Neural cell (in vitro differentiated cells): Measurements from ENCODE around the gene RAB44. TPM values are rescaled to one million over a fixed set of nuclear protein-coding genes. Genes with fewer than 3 reads are reported as not detected.

Experiments used
- H2AFZ ChIP-seq: fragments of 200-600, 300-800 bp; sonication (generic), shearing (Covaris generic); 2 replicates; pipeline ENCODE4 v1.6.0; 2014; ENCODE audit warnings: low read depth, mild to moderate bottlenecking, antibody characterized with exemption, low read length, moderate library complexity
- H3F3A ChIP-seq: fragments of 200-600 bp; shearing (Covaris generic); 2 replicates; pipeline ENCODE4 v1.6.1; 2016; ENCODE audit warnings: mild to moderate bottlenecking, moderate library complexity, mixed read lengths, antibody characterized with exemption, low read length; ENCODE audit not compliant: insufficient read depth, poor library complexity, severe bottlenecking
- H3K27ac ChIP-seq: fragments of 200-600, 300-800 bp; sonication (generic), shearing (Covaris generic); 2 replicates; pipeline ENCODE4 v1.5.1; 2014; ENCODE audit warnings: mild to moderate bottlenecking, low read length, moderate library complexity
- H3K27me3 ChIP-seq: fragments of 300-800, 200-600 bp; sonication (generic), shearing (Covaris generic); 2 replicates; pipeline ENCODE4 v1.6.0; 2014; ENCODE audit warnings: mild to moderate bottlenecking, low read depth, low read length, moderate library complexity; ENCODE audit not compliant: insufficient read depth
- H3K36me3 ChIP-seq: fragments of 300-800, 200-600 bp; sonication (generic), shearing (Covaris generic); 2 replicates; pipeline ENCODE4 v1.5.1; 2014; ENCODE audit warnings: mild to moderate bottlenecking, antibody characterized with exemption, low read length, moderate library complexity; ENCODE audit not compliant: insufficient read depth
- H3K4me2 ChIP-seq: fragments of 300-800, 200-600 bp; sonication (generic), shearing (Covaris generic); 2 replicates; pipeline ENCODE4 v1.6.0; 2014; ENCODE audit warnings: mild to moderate bottlenecking, low read length
- H3K4me3 ChIP-seq: fragments of 300-800, 200-600 bp; sonication (generic), shearing (Covaris generic); 2 replicates; pipeline ENCODE4 v1.5.1; 2014; ENCODE audit warnings: mild to moderate bottlenecking, low read length, moderate library complexity
- H3K79me2 ChIP-seq: fragments of 200-600 bp; shearing (Covaris generic); replicated peaks from 2 replicates; pipeline ENCODE4 v1.6.0; 2014; ENCODE audit warnings: mild to moderate bottlenecking, low read length, moderate library complexity; ENCODE audit not compliant: insufficient read depth
- H3K9ac ChIP-seq: fragments of 300-800, 200-600 bp; sonication (generic), shearing (Covaris generic); 2 replicates; pipeline ENCODE4 v1.6.1; 2016; ENCODE audit warnings: mild to moderate bottlenecking, low read length, mixed read lengths
- H3K9me2 ChIP-seq: fragments of 200-600 bp; shearing (Covaris generic); 2 replicates; pipeline ENCODE4 v1.6.1; 2016; ENCODE audit warnings: mild to moderate bottlenecking, low read length, mixed read lengths; ENCODE audit not compliant: insufficient read depth
- H3K9me3 ChIP-seq: fragments of 200-600, 300-800 bp; sonication (generic), shearing (Covaris generic); 2 replicates; pipeline ENCODE4 v1.6.1; 2016; ENCODE audit warnings: mild to moderate bottlenecking, mixed run types, low read length, moderate library complexity, mixed read lengths
- H4K20me1 ChIP-seq: fragments of 200-600 bp; shearing (Covaris generic); 2 replicates; pipeline ENCODE4 v1.6.1; 2016; ENCODE audit warnings: mild to moderate bottlenecking, mixed run types; ENCODE audit not compliant: insufficient read depth
- CTCF ChIP-seq: fragments of 450-650 bp; IDR thresholded peaks from 2 replicates; pipeline ENCODE4 v1.5.1; 2014; ENCODE audit warnings: antibody characterized with exemption, mild to moderate bottlenecking, moderate library complexity; ENCODE audit not compliant: poor library complexity, severe bottlenecking
- EP300 ChIP-seq: fragments of 450-650 bp; conservative IDR thresholded peaks from 2 replicates; pipeline ENCODE4 v1.6.1; 2014; ENCODE audit warnings: antibody characterized with exemption, mild to moderate bottlenecking, moderate library complexity; ENCODE audit not compliant: poor library complexity, severe bottlenecking
- EZH2 ChIP-seq: fragments of 200-600, 300-800 bp; shearing (Covaris generic), sonication (generic); IDR thresholded peaks from 2 replicates; pipeline ENCODE4 v1.6.1; 2014; ENCODE audit warnings: antibody characterized with exemption, low read length, borderline replicate concordance, mild to moderate bottlenecking; ENCODE audit not compliant: insufficient read depth, poor library complexity, severe bottlenecking
- MXI1 ChIP-seq: fragments of 450-650 bp; conservative IDR thresholded peaks from 2 replicates; pipeline ENCODE4 v1.6.1; 2014; ENCODE audit warnings: antibody characterized with exemption, mild to moderate bottlenecking; ENCODE audit not compliant: poor library complexity, severe bottlenecking
- POLR2AphosphoS5 ChIP-seq: IDR thresholded peaks from 2 replicates; pipeline ENCODE4 v1.6.1; 2012
- RAD21 ChIP-seq: fragments of 450-650 bp; conservative IDR thresholded peaks from 2 replicates; pipeline ENCODE4 v1.6.1; 2014; ENCODE audit warnings: antibody characterized with exemption, mild to moderate bottlenecking, moderate library complexity
- SMC3 ChIP-seq: fragments of 450-650 bp; conservative IDR thresholded peaks from 2 replicates; pipeline ENCODE4 v1.6.1; 2014; ENCODE audit warnings: antibody characterized with exemption, mild to moderate bottlenecking, moderate library complexity; ENCODE audit not compliant: poor library complexity
- TAF1 ChIP-seq: IDR thresholded peaks from 2 replicates; pipeline ENCODE4 v1.6.1; 2012; ENCODE audit warnings: low read depth
- polyA plus RNA-seq: library from polyadenylated mRNA; depleted of rRNA; stranded (reverse); fragments of >200 nt; gene quantifications from 2 replicates; pipeline ENCODE4 v1.2.3, GENCODE V29; 2014
- TF ChIP-seq, protein P1 (sequence below): IDR thresholded peaks from 2 replicates; pipeline ENCODE4 v1.6.1; 2012; ENCODE audit warnings: borderline replicate concordance

RAB44 gene
- polyA plus RNA-seq, 1 donor from 2014 or later: not detected

DNA sequence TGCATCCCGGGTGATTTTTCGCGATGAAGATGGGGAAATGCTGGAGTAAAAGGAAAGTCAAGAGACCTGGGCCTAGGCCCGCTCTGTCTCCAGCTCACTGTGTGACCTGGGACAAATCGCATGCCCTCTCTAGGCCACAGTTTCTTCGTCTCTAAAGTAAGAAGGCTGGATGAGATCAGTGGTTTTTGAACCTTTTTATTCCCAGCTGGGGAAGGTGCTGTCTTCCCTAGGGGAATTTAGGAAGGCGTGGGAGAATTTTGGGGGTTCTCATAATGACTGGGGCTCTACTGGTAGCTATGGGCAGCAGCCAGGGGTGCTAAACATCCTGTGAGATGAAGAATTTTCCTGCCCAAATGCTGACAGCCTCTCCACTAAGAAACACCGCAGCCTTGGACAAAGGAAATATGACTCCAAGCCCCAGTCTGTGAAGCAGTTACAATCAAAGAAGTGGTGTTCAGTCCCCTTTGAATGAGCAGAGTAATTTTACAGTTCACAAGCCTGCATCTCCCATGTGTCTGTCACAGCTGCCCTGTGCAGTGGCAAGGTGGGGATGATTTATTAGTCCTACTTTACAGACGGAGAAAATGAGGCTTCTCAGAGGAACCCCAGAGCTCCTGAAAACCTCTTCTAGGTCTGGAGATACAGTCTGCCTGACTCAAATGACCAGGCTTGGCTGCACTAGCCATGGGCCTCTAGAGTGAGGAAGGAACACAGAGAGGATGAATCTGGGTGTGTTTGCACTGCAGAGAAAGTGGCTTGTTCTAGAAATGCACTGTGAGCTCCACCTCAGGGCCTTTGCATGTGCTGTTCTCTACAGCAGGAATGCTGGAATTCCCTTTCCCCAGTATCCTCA is 57.2 kb downstream of the RAB44 start:
- H3K27me3 ChIP-seq: no peaks in the 10 kb centered on the region
- no peaks in the 10 kb centered on the region for H4K20me1 ChIP-seq
- H3K9me3 ChIP-seq: no peaks in the 10 kb centered on the region
- H2AFZ ChIP-seq: no peak overlapping the region
- no peaks in the 10 kb centered on the region for H3K36me3 ChIP-seq
- H3K27ac ChIP-seq: no peak overlapping the region
- no peak overlapping the region for H3K4me2 ChIP-seq
- H3K9ac ChIP-seq: no peak overlapping the region
- TF ChIP-seq EZH2 (no peak), POLR2AphosphoS5 (no peak), CTCF (no peak), EP300 (no peak), TAF1 (no peak), MXI1 (no peak), RAD21 (no peak), SMC3 (no peak)
- TF ChIP-seq, protein P1, sequence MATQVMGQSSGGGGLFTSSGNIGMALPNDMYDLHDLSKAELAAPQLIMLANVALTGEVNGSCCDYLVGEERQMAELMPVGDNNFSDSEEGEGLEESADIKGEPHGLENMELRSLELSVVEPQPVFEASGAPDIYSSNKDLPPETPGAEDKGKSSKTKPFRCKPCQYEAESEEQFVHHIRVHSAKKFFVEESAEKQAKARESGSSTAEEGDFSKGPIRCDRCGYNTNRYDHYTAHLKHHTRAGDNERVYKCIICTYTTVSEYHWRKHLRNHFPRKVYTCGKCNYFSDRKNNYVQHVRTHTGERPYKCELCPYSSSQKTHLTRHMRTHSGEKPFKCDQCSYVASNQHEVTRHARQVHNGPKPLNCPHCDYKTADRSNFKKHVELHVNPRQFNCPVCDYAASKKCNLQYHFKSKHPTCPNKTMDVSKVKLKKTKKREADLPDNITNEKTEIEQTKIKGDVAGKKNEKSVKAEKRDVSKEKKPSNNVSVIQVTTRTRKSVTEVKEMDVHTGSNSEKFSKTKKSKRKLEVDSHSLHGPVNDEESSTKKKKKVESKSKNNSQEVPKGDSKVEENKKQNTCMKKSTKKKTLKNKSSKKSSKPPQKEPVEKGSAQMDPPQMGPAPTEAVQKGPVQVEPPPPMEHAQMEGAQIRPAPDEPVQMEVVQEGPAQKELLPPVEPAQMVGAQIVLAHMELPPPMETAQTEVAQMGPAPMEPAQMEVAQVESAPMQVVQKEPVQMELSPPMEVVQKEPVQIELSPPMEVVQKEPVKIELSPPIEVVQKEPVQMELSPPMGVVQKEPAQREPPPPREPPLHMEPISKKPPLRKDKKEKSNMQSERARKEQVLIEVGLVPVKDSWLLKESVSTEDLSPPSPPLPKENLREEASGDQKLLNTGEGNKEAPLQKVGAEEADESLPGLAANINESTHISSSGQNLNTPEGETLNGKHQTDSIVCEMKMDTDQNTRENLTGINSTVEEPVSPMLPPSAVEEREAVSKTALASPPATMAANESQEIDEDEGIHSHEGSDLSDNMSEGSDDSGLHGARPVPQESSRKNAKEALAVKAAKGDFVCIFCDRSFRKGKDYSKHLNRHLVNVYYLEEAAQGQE: no peak
- no peaks in the 10 kb centered on the region for H3K9me2 ChIP-seq
- H3F3A ChIP-seq: no peaks in the 10 kb centered on the region
- no peaks in the 10 kb centered on the region for H3K79me2 ChIP-seq
- H3K4me3 ChIP-seq: no peak overlapping the region

DNA sequence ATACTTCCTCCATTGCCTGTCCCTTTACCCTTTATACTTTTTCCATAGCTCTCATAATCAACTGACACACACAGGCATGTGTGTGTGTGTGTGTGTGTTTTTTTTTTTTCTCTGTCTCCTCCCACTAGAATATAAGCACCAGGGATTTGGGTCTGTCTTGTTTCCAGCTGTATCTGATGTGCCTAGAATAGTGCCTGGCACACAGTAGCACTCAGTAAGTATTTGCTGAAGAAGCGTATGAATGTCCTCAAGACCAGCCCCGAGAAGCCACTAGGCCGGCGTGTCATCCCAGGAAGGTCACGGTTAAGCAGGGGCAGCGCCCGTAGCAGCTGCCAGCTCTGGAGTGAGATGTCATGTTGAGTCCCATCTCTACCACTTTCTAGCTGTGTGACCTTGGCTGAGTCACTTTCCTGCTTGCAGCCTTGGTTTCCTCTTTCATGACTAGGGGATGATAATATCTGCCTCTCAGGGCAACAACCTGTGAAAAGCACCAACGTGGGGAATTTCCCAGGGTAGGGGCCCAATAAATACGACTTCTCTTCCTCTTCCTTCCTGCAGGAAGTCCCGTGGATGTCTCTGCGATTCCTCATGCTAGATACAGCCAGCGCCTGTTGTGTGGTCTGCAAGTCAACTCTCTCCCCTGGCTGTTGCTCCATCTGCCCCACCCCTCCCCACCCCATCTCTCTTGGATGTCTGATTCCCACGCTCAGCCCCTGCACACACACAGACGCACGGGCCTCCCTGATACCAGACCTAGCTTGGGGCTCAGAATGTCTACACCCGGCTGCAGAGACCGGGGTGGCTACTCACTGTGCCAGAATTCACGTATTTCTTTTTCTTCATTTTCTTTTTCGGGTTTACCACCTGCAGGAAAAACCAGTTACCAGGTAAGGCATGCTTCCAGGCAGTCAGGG is 58.1 kb downstream of the RAB44 start:
- Histone ChIP-seq H3K9me2 (no peaks in the 10 kb centered on the region), H2AFZ (no peak overlapping the region), H3K4me2 (no peak overlapping the region), H3K9me3 (no peaks in the 10 kb centered on the region), H3F3A (no peaks in the 10 kb centered on the region), H3K79me2 (no peaks in the 10 kb centered on the region), H3K9ac (no peak overlapping the region), H3K36me3 (no peaks in the 10 kb centered on the region), H3K27me3 (no peaks in the 10 kb centered on the region), H3K4me3 (no peak overlapping the region), H4K20me1 (no peaks in the 10 kb centered on the region), H3K27ac (no peak overlapping the region)
- TF ChIP-seq CTCF (no peak), EP300 (no peak), TAF1 (no peak), EZH2 (no peak), SMC3 (no peak), RAD21 (no peak)
- TF ChIP-seq, protein P1: no peak
